GM23338 (cell line): ENCODE data around the gene YWHAH. TPM values are rescaled to one million over a fixed set of nuclear protein-coding genes. Genes with fewer than 3 reads are reported as not detected.

Experiments
- ATAC-seq: fragments of 200-7000 bp; cut with Tn5 transposase; 3 replicates; pipeline ENCODE4 v1.9.1; 2020
- DNase-seq: peaks from one replicate; pipeline ENCODE4 v3.0.0-alpha.2; 2015; ENCODE audit warnings: low spot score
- H2AFZ ChIP-seq: fragments of 200-600 bp; sonication (generic); 2 replicates; pipeline ENCODE4 v1.8.0; 2016; ENCODE audit warnings: antibody characterized with exemption, mild to moderate bottlenecking, moderate library complexity
- H3F3A ChIP-seq: fragments of 200-600 bp; sonication (generic); replicated peaks from 2 replicates; pipeline ENCODE4 v1.8.0; 2017; ENCODE audit warnings: antibody characterized with exemption, mixed run types, low read depth
- H3K27ac ChIP-seq: fragments of 200-600 bp; sonication (generic); 2 replicates; pipeline ENCODE4 v1.6.1; 2016; ENCODE audit warnings: low read depth
- H3K27me3 ChIP-seq: fragments of 200-600 bp; sonication (generic); 2 replicates; pipeline ENCODE4 v1.8.0; 2016; ENCODE audit warnings: mild to moderate bottlenecking, mixed run types, moderate library complexity; ENCODE audit not compliant: insufficient read depth
- H3K36me3 ChIP-seq: fragments of 200-600 bp; sonication (generic); 2 replicates; pipeline ENCODE4 v1.8.0; 2016; ENCODE audit warnings: mild to moderate bottlenecking; ENCODE audit not compliant: insufficient read depth
- H3K4me1 ChIP-seq: fragments of 200-600 bp; sonication (generic); 2 replicates; pipeline ENCODE4 v1.8.0; 2016; ENCODE audit warnings: mild to moderate bottlenecking, moderate library complexity; ENCODE audit not compliant: insufficient read depth
- H3K4me2 ChIP-seq: fragments of 200-600 bp; sonication (generic); 2 replicates; pipeline ENCODE4 v1.7.1; 2017; ENCODE audit warnings: mixed run types
- H3K4me3 ChIP-seq: fragments of 200-600 bp; sonication (generic); 2 replicates; pipeline ENCODE4 v1.6.1; 2016; ENCODE audit warnings: mixed run types
- H3K79me2 ChIP-seq: fragments of 200-600 bp; sonication (generic); replicated peaks from 2 replicates; pipeline ENCODE4 v1.8.0; 2017; ENCODE audit warnings: mild to moderate bottlenecking; ENCODE audit not compliant: insufficient read depth
- H3K9me2 ChIP-seq: fragments of 200-600 bp; sonication (generic); 2 replicates; pipeline ENCODE4 v1.8.0; 2017; ENCODE audit not compliant: insufficient read depth
- H4K20me1 ChIP-seq: fragments of 200-600 bp; sonication (generic); replicated peaks from 2 replicates; pipeline ENCODE4 v1.8.0; 2017; ENCODE audit warnings: mild to moderate bottlenecking; ENCODE audit not compliant: insufficient read depth
- H3K27ac Mint-ChIP-seq: 2 replicates; pipeline ENCODE4 v1.8.0; 2020; ENCODE audit warnings: inconsistent platforms, mild to moderate bottlenecking, moderate library complexity, mixed read lengths
- H3K27me3 Mint-ChIP-seq: 3 replicates; pipeline ENCODE4 v1.8.0; 2022; ENCODE audit warnings: low read depth, mild to moderate bottlenecking, moderate library complexity, mixed read lengths, inconsistent platforms; ENCODE audit not compliant: insufficient read depth, poor library complexity
- H3K36me3 Mint-ChIP-seq: 3 replicates; pipeline ENCODE4 v1.8.0; 2021; ENCODE audit warnings: low read depth, mild to moderate bottlenecking, inconsistent platforms, moderate library complexity, mixed read lengths
- H3K4me1 Mint-ChIP-seq: 3 replicates; pipeline ENCODE4 v1.8.0; 2020; ENCODE audit warnings: mild to moderate bottlenecking, inconsistent platforms, mixed read lengths
- H3K4me3 Mint-ChIP-seq: 3 replicates; pipeline ENCODE4 v1.8.0; 2021; ENCODE audit warnings: moderate library complexity, mild to moderate bottlenecking, inconsistent platforms, mixed read lengths
- H3K9me3 Mint-ChIP-seq: 3 replicates; pipeline ENCODE4 v1.8.0; 2020; ENCODE audit warnings: moderate library complexity, mild to moderate bottlenecking, inconsistent platforms, mixed read lengths
- CREB1 ChIP-seq: fragments of 250-450 bp; sonication (Bioruptor Pico); IDR thresholded peaks from 2 replicates; pipeline ENCODE4 v1.5.0; 2020; ENCODE audit warnings: low read depth, mild to moderate bottlenecking, moderate library complexity
- EZH2 ChIP-seq: fragments of 200-600 bp; sonication (generic); IDR thresholded peaks from one replicate; pipeline ENCODE4 v1.8.0; 2017; ENCODE audit warnings: antibody characterized with exemption, mild to moderate bottlenecking, low read depth; ENCODE audit not compliant: unreplicated experiment
- EZH2phosphoT487 ChIP-seq: fragments of 200-600 bp; sonication (generic); IDR thresholded peaks from one replicate; pipeline ENCODE4 v1.8.1; 2018; ENCODE audit warnings: antibody characterized with exemption; ENCODE audit not compliant: unreplicated experiment
- JUNB ChIP-seq: IDR thresholded peaks from one replicate; pipeline ENCODE4 v1.6.1; 2016; ENCODE audit warnings: antibody characterized with exemption; ENCODE audit not compliant: unreplicated experiment
- NANOG ChIP-seq: IDR thresholded peaks from 2 replicates; pipeline ENCODE4 v1.6.1; 2016; ENCODE audit warnings: antibody characterized with exemption, borderline replicate concordance
- POLR2AphosphoS5 ChIP-seq: IDR thresholded peaks from 2 replicates; pipeline ENCODE4 v1.6.1; 2016; ENCODE audit warnings: antibody characterized with exemption, low read depth
- STAT1 ChIP-seq: IDR thresholded peaks from one replicate; pipeline ENCODE4 v1.6.1; 2016; ENCODE audit warnings: antibody characterized with exemption; ENCODE audit not compliant: unreplicated experiment
- ZNF114 ChIP-seq: fragments of 250-450 bp; sonication (Bioruptor Pico); IDR thresholded peaks from 2 replicates; pipeline ENCODE4 v1.5.0; 2020; ENCODE audit warnings: mild to moderate bottlenecking, moderate library complexity
- ZNF331 ChIP-seq: fragments of 250-450 bp; sonication (Bioruptor Pico); IDR thresholded peaks from 2 replicates; pipeline ENCODE4 v1.5.0; 2020; ENCODE audit warnings: low read depth, mild to moderate bottlenecking, moderate library complexity
- polyA plus RNA-seq: library from polyadenylated mRNA; unstranded; fragments of >200 nt; fragmentation: Nextera tagmentation; extraction: Ambion mirVana; gene quantifications from 2 replicates; pipeline ENCODE4 v1.2.1, GENCODE V29; 2016
- total RNA-seq: library from RNA; depleted of rRNA; stranded (reverse); fragments of >200 nt; shearing (Covaris generic); gene quantifications from 2 replicates; pipeline ENCODE4 v1.2.3, GENCODE V29; 2014
- TF ChIP-seq, protein P1 (sequence below): IDR thresholded peaks from one replicate; pipeline ENCODE4 v1.6.1; 2018; ENCODE audit warnings: antibody characterized with exemption; ENCODE audit not compliant: unreplicated experiment
- TF ChIP-seq, protein P2 (sequence below): fragments of 250-450 bp; sonication (Bioruptor Pico); IDR thresholded peaks from 2 replicates; pipeline ENCODE4 v1.5.0; 2020; ENCODE audit warnings: mild to moderate bottlenecking, moderate library complexity
- TF ChIP-seq, protein P3 (sequence below), 2 experiments: fragments of 200-600 bp in 1 of 2; sonication (generic) in 1 of 2; conservative IDR thresholded peaks; 2 replicates each; pipeline versions ENCODE4 v1.5.1 to v1.6.1; 2016 to 2017; ENCODE audit warnings: antibody characterized with exemption in 2 of 2, low read depth in 2 of 2, mild to moderate bottlenecking in 2 of 2, moderate library complexity in 1 of 2
- TF ChIP-seq, protein P4 (sequence below): IDR thresholded peaks from 2 replicates; pipeline ENCODE4 v1.6.1; 2016; ENCODE audit warnings: antibody characterized with exemption

The YWHAH gene
- total and polyA plus RNA-seq, 2 experiments from 2014 or later, result 277 to 283 TPM

DNA sequence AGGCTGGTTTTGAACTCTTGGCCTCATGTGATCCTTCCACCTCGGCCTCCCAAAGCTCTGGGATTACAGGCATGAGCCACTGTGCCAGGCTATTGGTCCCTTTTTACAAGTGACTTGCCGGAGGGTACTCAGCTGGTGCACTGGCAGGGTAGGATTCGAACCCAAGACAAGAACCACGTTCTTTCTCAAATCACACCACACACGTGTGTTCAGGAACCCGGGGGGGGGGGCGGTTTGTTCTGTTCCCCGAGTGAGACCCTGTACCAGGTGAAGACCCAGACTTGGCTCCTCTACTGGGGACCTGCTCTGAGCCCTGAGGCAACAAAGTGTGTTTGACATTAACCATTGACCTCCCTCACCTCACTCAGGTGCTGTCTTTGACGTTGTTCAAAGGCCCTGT is 3.8 kb upstream of the YWHAH start:
- peaks cover 6% of the 10 kb centered on the region; the same call in 1 of the 2 replicates for H3K4me1 ChIP-seq
- H3K27me3 ChIP-seq, result no peaks in the 10 kb centered on the region
- TF ChIP-seq, protein P1, sequence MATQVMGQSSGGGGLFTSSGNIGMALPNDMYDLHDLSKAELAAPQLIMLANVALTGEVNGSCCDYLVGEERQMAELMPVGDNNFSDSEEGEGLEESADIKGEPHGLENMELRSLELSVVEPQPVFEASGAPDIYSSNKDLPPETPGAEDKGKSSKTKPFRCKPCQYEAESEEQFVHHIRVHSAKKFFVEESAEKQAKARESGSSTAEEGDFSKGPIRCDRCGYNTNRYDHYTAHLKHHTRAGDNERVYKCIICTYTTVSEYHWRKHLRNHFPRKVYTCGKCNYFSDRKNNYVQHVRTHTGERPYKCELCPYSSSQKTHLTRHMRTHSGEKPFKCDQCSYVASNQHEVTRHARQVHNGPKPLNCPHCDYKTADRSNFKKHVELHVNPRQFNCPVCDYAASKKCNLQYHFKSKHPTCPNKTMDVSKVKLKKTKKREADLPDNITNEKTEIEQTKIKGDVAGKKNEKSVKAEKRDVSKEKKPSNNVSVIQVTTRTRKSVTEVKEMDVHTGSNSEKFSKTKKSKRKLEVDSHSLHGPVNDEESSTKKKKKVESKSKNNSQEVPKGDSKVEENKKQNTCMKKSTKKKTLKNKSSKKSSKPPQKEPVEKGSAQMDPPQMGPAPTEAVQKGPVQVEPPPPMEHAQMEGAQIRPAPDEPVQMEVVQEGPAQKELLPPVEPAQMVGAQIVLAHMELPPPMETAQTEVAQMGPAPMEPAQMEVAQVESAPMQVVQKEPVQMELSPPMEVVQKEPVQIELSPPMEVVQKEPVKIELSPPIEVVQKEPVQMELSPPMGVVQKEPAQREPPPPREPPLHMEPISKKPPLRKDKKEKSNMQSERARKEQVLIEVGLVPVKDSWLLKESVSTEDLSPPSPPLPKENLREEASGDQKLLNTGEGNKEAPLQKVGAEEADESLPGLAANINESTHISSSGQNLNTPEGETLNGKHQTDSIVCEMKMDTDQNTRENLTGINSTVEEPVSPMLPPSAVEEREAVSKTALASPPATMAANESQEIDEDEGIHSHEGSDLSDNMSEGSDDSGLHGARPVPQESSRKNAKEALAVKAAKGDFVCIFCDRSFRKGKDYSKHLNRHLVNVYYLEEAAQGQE, result no peak
- TF ChIP-seq EZH2phosphoT487 (no peak), JUNB (no peak), ZNF331 (no peak), CREB1 (CRISPR knock-in tag) (no peak), STAT1 (no peak), ZNF114 (CRISPR knock-in tag) (no peak), NANOG (no peak), EZH2 (no peak), POLR2AphosphoS5 (no peak)
- TF ChIP-seq, protein P2, sequence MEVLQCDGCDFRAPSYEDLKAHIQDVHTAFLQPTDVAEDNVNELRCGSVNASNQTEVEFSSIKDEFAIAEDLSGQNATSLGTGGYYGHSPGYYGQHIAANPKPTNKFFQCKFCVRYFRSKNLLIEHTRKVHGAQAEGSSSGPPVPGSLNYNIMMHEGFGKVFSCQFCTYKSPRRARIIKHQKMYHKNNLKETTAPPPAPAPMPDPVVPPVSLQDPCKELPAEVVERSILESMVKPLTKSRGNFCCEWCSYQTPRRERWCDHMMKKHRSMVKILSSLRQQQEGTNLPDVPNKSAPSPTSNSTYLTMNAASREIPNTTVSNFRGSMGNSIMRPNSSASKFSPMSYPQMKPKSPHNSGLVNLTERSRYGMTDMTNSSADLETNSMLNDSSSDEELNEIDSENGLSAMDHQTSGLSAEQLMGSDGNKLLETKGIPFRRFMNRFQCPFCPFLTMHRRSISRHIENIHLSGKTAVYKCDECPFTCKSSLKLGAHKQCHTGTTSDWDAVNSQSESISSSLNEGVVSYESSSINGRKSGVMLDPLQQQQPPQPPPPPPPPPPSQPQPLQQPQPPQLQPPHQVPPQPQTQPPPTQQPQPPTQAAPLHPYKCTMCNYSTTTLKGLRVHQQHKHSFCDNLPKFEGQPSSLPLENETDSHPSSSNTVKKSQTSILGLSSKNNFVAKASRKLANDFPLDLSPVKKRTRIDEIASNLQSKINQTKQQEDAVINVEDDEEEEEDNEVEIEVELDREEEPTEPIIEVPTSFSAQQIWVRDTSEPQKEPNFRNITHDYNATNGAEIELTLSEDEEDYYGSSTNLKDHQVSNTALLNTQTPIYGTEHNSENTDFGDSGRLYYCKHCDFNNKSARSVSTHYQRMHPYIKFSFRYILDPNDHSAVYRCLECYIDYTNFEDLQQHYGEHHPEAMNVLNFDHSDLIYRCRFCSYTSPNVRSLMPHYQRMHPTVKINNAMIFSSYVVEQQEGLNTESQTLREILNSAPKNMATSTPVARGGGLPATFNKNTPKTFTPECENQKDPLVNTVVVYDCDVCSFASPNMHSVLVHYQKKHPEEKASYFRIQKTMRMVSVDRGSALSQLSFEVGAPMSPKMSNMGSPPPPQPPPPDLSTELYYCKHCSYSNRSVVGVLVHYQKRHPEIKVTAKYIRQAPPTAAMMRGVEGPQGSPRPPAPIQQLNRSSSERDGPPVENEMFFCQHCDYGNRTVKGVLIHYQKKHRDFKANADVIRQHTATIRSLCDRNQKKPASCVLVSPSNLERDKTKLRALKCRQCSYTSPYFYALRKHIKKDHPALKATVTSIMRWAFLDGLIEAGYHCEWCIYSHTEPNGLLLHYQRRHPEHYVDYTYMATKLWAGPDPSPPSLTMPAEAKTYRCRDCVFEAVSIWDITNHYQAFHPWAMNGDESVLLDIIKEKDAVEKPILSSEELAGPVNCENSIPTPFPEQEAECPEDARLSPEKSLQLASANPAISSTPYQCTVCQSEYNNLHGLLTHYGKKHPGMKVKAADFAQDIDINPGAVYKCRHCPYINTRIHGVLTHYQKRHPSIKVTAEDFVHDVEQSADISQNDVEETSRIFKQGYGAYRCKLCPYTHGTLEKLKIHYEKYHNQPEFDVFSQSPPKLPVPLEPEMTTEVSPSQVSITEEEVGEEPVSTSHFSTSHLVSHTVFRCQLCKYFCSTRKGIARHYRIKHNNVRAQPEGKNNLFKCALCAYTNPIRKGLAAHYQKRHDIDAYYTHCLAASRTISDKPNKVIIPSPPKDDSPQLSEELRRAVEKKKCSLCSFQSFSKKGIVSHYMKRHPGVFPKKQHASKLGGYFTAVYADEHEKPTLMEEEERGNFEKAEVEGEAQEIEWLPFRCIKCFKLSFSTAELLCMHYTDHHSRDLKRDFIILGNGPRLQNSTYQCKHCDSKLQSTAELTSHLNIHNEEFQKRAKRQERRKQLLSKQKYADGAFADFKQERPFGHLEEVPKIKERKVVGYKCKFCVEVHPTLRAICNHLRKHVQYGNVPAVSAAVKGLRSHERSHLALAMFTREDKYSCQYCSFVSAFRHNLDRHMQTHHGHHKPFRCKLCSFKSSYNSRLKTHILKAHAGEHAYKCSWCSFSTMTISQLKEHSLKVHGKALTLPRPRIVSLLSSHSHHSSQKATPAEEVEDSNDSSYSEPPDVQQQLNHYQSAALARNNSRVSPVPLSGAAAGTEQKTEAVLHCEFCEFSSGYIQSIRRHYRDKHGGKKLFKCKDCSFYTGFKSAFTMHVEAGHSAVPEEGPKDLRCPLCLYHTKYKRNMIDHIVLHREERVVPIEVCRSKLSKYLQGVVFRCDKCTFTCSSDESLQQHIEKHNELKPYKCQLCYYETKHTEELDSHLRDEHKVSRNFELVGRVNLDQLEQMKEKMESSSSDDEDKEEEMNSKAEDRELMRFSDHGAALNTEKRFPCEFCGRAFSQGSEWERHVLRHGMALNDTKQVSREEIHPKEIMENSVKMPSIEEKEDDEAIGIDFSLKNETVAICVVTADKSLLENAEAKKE (CRISPR knock-in tag), result no peak
- TF ChIP-seq, protein P3, sequence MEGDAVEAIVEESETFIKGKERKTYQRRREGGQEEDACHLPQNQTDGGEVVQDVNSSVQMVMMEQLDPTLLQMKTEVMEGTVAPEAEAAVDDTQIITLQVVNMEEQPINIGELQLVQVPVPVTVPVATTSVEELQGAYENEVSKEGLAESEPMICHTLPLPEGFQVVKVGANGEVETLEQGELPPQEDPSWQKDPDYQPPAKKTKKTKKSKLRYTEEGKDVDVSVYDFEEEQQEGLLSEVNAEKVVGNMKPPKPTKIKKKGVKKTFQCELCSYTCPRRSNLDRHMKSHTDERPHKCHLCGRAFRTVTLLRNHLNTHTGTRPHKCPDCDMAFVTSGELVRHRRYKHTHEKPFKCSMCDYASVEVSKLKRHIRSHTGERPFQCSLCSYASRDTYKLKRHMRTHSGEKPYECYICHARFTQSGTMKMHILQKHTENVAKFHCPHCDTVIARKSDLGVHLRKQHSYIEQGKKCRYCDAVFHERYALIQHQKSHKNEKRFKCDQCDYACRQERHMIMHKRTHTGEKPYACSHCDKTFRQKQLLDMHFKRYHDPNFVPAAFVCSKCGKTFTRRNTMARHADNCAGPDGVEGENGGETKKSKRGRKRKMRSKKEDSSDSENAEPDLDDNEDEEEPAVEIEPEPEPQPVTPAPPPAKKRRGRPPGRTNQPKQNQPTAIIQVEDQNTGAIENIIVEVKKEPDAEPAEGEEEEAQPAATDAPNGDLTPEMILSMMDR (conservative IDR thresholded peaks at IDR 0.05; ENCODE audit: low read depth in 2 of 2), result no peak
- TF ChIP-seq, protein P4, sequence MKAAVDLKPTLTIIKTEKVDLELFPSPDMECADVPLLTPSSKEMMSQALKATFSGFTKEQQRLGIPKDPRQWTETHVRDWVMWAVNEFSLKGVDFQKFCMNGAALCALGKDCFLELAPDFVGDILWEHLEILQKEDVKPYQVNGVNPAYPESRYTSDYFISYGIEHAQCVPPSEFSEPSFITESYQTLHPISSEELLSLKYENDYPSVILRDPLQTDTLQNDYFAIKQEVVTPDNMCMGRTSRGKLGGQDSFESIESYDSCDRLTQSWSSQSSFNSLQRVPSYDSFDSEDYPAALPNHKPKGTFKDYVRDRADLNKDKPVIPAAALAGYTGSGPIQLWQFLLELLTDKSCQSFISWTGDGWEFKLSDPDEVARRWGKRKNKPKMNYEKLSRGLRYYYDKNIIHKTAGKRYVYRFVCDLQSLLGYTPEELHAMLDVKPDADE, result no peak
- H3K9me3 Mint-ChIP-seq, result no peaks in the 10 kb centered on the region
- peaks cover under 1% of the 10 kb centered on the region; the same call in 1 of the 2 replicates for H4K20me1 ChIP-seq
- DNase-seq (no peak), ATAC-seq (no peak)
- H3K9me2 ChIP-seq, result no peaks in the 10 kb centered on the region
- no peak overlapping the region for H3K27ac Mint-ChIP-seq
- no peak overlapping the region for H2AFZ ChIP-seq
- peaks cover 10% of the 10 kb centered on the region for H3K27me3 Mint-ChIP-seq
- H3K36me3 ChIP-seq, result no peaks in the 10 kb centered on the region; the same call in 1 of the 2 replicates
- H3K4me3 ChIP-seq, result no peak overlapping the region
- H3K4me3 Mint-ChIP-seq, result no peak overlapping the region
- no peak overlapping the region for H3K27ac ChIP-seq
- peaks cover 11% of the 10 kb centered on the region; the same call in 1 of the 2 replicates for H3F3A ChIP-seq
- H3K4me2 ChIP-seq, result no peak overlapping the region
- peaks cover 7% of the 10 kb centered on the region; the same call in 2 of the 3 replicates for H3K4me1 Mint-ChIP-seq
- H3K79me2 ChIP-seq, result peaks cover 7% of the 10 kb centered on the region
- H3K36me3 Mint-ChIP-seq, result no peaks in the 10 kb centered on the region
